ENCODE results near the gene SPTBN4.
"Not testable (repeated sequence)": the region's sequence is repeated elsewhere in the genome, so short reads cannot be mapped to it uniquely, and the experiment has no call there.

DNA sequence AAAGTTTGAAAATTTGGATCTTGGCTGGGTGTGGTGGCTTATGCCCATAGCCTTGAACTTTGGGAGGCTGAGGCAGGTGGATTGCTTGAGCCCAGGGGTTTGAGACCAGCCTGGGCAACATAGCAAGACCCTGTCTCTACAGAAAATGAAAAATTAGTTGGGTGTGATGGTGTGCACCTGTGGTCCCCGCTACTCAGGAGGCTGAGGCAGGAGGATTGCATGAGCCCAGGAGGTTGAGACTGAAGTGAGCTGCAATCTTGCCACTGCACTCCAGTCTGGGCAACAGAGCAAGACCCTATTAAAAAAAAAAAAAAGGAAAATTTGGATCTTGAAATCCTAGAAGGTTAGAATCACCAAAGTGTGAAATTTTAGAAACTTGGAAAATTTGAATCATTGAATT, 97.7 kb downstream of the SPTBN4 start:
- TF ChIP-seq, protein P1, sequence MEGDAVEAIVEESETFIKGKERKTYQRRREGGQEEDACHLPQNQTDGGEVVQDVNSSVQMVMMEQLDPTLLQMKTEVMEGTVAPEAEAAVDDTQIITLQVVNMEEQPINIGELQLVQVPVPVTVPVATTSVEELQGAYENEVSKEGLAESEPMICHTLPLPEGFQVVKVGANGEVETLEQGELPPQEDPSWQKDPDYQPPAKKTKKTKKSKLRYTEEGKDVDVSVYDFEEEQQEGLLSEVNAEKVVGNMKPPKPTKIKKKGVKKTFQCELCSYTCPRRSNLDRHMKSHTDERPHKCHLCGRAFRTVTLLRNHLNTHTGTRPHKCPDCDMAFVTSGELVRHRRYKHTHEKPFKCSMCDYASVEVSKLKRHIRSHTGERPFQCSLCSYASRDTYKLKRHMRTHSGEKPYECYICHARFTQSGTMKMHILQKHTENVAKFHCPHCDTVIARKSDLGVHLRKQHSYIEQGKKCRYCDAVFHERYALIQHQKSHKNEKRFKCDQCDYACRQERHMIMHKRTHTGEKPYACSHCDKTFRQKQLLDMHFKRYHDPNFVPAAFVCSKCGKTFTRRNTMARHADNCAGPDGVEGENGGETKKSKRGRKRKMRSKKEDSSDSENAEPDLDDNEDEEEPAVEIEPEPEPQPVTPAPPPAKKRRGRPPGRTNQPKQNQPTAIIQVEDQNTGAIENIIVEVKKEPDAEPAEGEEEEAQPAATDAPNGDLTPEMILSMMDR (conservative IDR thresholded peaks at IDR 0.05; ENCODE audit: low read length) = not testable (repeated sequence)
- not testable (repeated sequence) for TF ChIP-seq EZH2phosphoT487 (IDR thresholded peaks at IDR 0.05; ENCODE audit: borderline replicate concordance)

Measured in Loucy (cell line).